ENCODE data around the gene RABGAP1. TPM values are rescaled to one million over a fixed set of nuclear protein-coding genes. Genes with fewer than 3 reads are reported as not detected.

The RABGAP1 gene
- total RNA-seq, 4 donors from 2014 or later, result 38.3 to 78.3 (median 48.5) TPM

DNA sequence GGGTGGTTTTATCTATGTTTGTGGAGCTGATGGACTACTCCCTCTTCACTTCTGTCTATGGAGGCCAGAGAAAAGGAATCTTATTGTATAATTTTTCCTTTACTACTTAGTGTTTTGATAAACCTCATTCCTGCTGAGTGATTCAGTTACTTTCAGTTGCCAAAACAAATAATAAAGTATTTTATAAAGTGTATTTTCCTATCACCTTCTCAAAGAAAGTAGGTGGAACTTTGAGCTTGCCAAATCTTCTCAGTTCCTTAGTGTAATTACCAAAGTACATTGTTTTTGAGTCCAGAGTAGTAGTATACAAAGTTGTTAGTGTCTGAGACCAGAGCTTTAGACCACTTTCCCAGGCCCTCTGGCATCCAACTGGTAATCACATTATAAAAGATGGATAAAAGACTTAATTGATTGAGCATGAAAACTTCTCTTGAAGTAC is 13.5 kb downstream of the RABGAP1 start:
- DNase-seq (ENCODE audit: low spot score) (no peak), ATAC-seq (ENCODE audit: low FRiP score) (peak; percentile 28)
- TF ChIP-seq, protein P1, sequence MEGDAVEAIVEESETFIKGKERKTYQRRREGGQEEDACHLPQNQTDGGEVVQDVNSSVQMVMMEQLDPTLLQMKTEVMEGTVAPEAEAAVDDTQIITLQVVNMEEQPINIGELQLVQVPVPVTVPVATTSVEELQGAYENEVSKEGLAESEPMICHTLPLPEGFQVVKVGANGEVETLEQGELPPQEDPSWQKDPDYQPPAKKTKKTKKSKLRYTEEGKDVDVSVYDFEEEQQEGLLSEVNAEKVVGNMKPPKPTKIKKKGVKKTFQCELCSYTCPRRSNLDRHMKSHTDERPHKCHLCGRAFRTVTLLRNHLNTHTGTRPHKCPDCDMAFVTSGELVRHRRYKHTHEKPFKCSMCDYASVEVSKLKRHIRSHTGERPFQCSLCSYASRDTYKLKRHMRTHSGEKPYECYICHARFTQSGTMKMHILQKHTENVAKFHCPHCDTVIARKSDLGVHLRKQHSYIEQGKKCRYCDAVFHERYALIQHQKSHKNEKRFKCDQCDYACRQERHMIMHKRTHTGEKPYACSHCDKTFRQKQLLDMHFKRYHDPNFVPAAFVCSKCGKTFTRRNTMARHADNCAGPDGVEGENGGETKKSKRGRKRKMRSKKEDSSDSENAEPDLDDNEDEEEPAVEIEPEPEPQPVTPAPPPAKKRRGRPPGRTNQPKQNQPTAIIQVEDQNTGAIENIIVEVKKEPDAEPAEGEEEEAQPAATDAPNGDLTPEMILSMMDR (IDR thresholded peaks at IDR 0.05), result no peak

DNA sequence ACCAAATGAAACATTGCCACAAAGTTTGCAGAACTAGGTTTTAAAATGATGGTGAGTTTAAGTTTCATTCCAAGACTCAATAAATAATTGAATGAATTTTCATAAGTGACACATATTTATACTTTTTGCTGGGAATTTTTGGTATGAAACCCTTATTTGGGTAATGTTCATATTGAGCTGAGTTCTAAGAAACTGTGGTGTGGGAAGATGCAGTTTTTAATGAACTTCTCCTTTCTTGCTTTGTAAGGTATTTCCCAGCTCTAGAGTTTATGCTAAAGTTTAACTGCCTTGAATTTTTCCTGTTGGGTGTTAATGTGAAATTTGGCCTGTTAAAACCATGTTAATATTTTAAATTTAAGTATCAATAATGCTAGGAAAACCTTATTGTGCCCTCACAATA is 15.1 kb downstream of the RABGAP1 start:
- TF ChIP-seq, protein P1 (IDR thresholded peaks at IDR 0.05), result no peak
- ATAC-seq (ENCODE audit: low FRiP score) (no peak), DNase-seq (ENCODE audit: low spot score) (no peak)

DNA sequence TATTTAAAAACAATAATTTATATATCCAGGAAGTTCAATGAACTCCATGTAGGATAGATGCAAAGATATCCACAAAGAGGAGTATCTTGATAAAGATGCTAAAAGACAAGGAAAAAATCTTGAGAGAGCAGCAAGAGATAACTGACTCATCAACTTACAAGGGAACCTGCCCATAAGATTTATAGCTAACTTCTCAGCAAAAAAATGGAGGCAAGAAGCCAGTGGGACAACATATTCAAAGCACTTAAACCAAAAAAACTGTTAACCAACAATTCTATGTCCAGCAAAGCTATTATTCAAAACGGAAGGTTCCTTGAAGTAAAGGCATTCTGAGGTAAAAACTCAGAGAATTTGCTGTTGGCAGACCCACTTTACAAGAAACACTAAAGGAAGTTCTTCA is 20.3 kb downstream of the RABGAP1 start:
- ATAC-seq (ENCODE audit: low FRiP score) (no peak), DNase-seq (ENCODE audit: low spot score) (no peak)
- TF ChIP-seq, protein P1 (IDR thresholded peaks at IDR 0.05), result no peak

DNA sequence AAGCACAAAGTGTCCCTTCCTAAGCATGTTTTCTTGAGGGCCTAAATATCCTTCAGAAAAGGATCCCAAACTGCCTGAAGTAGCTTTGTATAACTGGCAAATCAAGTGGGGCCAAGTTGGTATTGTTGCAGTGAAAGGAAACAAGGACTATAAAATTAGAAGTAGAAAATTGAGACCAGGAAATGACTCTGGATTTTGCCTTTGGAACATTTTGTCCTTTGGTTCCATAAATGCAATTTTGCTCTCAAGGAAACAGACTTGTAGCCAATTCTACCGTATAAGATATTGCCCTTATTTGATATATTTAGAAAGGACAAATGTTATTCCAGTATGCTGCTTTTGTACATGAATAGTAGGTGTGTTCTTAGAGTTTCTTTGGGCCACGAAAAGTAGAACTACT is 34.4 kb downstream of the RABGAP1 start:
- TF ChIP-seq, protein P1 (IDR thresholded peaks at IDR 0.05), result no peak
- DNase-seq (ENCODE audit: low spot score) (no peak), ATAC-seq (ENCODE audit: low FRiP score) (no peak)

DNA sequence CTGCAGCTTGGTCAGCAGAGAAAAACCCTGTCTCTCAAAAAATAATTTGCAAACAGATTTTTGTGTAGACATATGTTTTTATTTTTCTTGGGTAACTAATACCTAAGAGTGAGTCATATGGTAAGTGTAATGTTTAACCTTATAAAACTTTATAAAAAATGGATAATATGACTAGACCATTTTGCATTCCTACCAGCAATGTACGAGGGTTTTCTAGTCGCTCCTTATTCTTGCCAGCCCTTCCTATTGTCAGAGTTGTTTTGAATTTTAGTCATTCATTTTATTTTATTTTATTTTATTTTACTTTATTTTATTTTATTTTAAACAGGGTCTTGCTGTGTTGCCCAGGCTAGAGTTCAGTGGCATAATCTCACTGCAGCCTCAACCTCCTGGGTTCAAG is 37.8 kb downstream of the RABGAP1 start:
- TF ChIP-seq, protein P1 (IDR thresholded peaks at IDR 0.05), result no peak
- DNase-seq (ENCODE audit: low spot score), result no peak
- ATAC-seq (ENCODE audit: low FRiP score), result no peak

DNA sequence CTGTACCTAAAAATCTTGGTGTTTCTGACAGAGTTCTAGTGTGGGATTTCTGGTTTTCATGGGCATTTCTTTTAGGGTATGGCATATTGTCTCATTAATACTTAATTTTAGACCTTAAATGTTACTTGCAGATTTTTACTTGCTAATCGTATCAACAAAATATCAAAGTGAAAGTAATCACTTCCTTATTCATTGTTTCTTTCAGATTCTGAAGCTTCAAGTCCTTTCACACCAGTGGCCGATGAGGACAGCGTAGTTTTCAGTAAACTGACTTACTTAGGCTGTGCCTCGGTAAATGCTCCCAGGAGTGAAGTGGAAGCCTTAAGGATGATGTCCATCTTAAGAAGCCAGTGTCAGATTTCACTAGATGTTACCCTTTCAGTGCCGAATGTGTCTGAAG is 45.2 kb downstream of the RABGAP1 start:
- no peak for ATAC-seq (ENCODE audit: low FRiP score)
- no peak for DNase-seq (ENCODE audit: low spot score)
- TF ChIP-seq, protein P1 (IDR thresholded peaks at IDR 0.05), result no peak

DNA sequence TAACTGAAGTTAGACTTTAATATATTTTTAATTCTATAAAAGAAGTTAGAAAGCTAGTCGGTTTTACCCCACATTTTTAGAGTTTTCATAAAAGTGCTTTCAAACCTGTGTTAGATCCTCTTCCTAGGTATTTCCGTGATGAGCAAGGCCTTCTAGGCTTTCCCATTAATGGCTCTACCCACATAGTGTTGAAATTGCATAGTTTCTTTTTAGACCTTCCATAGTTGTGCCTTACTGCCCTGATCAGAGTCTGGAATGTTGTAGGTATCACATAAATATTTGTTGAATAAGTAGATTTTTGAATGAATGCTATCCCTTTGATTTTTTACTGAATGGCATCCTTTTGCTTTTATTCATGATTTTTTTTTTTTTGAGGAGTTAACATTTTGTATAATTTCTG is 47.3 kb downstream of the RABGAP1 start:
- no peak for DNase-seq (ENCODE audit: low spot score)
- TF ChIP-seq, protein P1 (IDR thresholded peaks at IDR 0.05), result no peak
- ATAC-seq (ENCODE audit: low FRiP score), result no peak
